ENCODE results near the gene CXCR2.
"Not testable (repeated sequence)": the region's sequence is repeated elsewhere in the genome, so short reads cannot be mapped to it uniquely, and the experiment has no call there.

The CXCR2 gene

GRCh38 chr2:218125626-218126080, at the start of gene CXCR2:
Gene CXCR2, plus strand, starts transcription at chr2:218126028. Its CDS starts 8,774 bp downstream, at chr2:218134802.
- no peak for DNase-seq (ENCODE audit: low read depth)

- no peak for DNase-seq (ENCODE audit: low read depth)
Measured at GRCh38 chr2:218077464-218078216, 48.2 kb upstream of the CXCR2 start.

- DNase-seq (ENCODE audit: low read depth), result no peak
Measured at GRCh38 chr2:218079943-218080913, 45.6 kb upstream of the CXCR2 start.

GRCh38 chr2:218081063-218081462, 44.8 kb upstream of the CXCR2 start:
- DNase-seq (ENCODE audit: low read depth), result no peak

- peak; percentile 80 for DNase-seq (ENCODE audit: low read depth)
Measured at GRCh38 chr2:218081695-218082094, 44.1 kb upstream of the CXCR2 start.

GRCh38 chr2:218082586-218083351, 43.1 kb upstream of the CXCR2 start:
- DNase-seq (ENCODE audit: low read depth), result no peak

GRCh38 chr2:218083352-218083676, 42.5 kb upstream of the CXCR2 start:
- no peak for DNase-seq (ENCODE audit: low read depth)

- no peak for DNase-seq (ENCODE audit: low read depth)
Measured at GRCh38 chr2:218086478-218086877, 39.4 kb upstream of the CXCR2 start.

- no peak for DNase-seq (ENCODE audit: low read depth)
Measured at GRCh38 chr2:218089259-218089658, 36.6 kb upstream of the CXCR2 start.

- DNase-seq (ENCODE audit: low read depth), result no peak
Measured at GRCh38 chr2:218091746-218092145, 34.1 kb upstream of the CXCR2 start.

GRCh38 chr2:218093879-218094278, 31.9 kb upstream of the CXCR2 start:
- no peak for DNase-seq (ENCODE audit: low read depth)

GRCh38 chr2:218095853-218096252, 30.0 kb upstream of the CXCR2 start:
- DNase-seq (ENCODE audit: low read depth), result no peak

- no peak for DNase-seq (ENCODE audit: low read depth)
Measured at GRCh38 chr2:218097975-218098374, 27.9 kb upstream of the CXCR2 start.

GRCh38 chr2:218108834-218109233, 17.0 kb upstream of the CXCR2 start:
- DNase-seq (ENCODE audit: low read depth), result not testable (repeated sequence)

GRCh38 chr2:218121789-218122188, 4.0 kb upstream of the CXCR2 start:
- not testable (repeated sequence) for DNase-seq (ENCODE audit: low read depth)

GRCh38 chr2:218122286-218122685, 3.5 kb upstream of the CXCR2 start:
- not testable (repeated sequence) for DNase-seq (ENCODE audit: low read depth)

- DNase-seq (ENCODE audit: low read depth), result no peak
Measured at GRCh38 chr2:218123986-218124385, 1.8 kb upstream of the CXCR2 start.

- no peak for DNase-seq (ENCODE audit: low read depth)
Measured at GRCh38 chr2:218125095-218125494, 733 bp upstream of the CXCR2 start.

- no peak for DNase-seq (ENCODE audit: low read depth)
Measured at GRCh38 chr2:218127929-218128455, 2.2 kb downstream of the CXCR2 start.

- DNase-seq (ENCODE audit: low read depth), result no peak
Measured at GRCh38 chr2:218128781-218129457, 3.1 kb downstream of the CXCR2 start.

- no peak for DNase-seq (ENCODE audit: low read depth)
Measured at GRCh38 chr2:218129458-218130135, 3.8 kb downstream of the CXCR2 start.
